Stomach (tissue), 9 donors: ENCODE measurements around the gene VPS9D1. TPM values are rescaled to one million over a fixed set of nuclear protein-coding genes. Genes with fewer than 3 reads are reported as not detected.

Experiments
- DNase-seq, 2 donors: peaks; one replicate each; pipeline versions ENCODE4 v3.0.0 to v3.0.0-alpha.2; 2013 to 2019
- H3K27ac ChIP-seq, 5 donors: fragments of 200-600 bp in 4 of 5; sonication (generic) in 4 of 5; one replicate each; pipeline ENCODE4 v1.5.1; 2013 to 2019; ENCODE audit warnings: mild to moderate bottlenecking in 1 of 5, moderate library complexity in 1 of 5
- H3K27me3 ChIP-seq, 3 donors: fragments of 200-600 bp; sonication (generic); one replicate each; pipeline ENCODE4 v1.5.1; 2017 to 2019; ENCODE audit warnings: mixed run types in 1 of 3
- H3K36me3 ChIP-seq, 4 donors: fragments of 200-600 bp; sonication (generic); 1 replicate in 3 of 4; 2 replicates in 1 of 4; pipeline ENCODE4 v1.5.1; 2016 to 2019
- H3K4me1 ChIP-seq, 4 donors: fragments of 200-600 bp; sonication (generic); one replicate each; pipeline ENCODE4 v1.5.1; 2016 to 2019
- H3K4me3 ChIP-seq, 4 donors: fragments of 200-600 bp; sonication (generic) in 3 of 4; one replicate each; pipeline ENCODE4 v1.5.1; 2016 to 2019; ENCODE audit warnings: mild to moderate bottlenecking in 1 of 4
- H3K9me3 ChIP-seq, 4 donors: fragments of 200-600 bp; sonication (generic); one replicate each; pipeline ENCODE4 v1.5.1; 2016 to 2019
- CTCF ChIP-seq, 7 experiments: fragments of 450-650 bp in 4 of 7; fragments of 200-600 bp in 3 of 7; sonication (generic) in 3 of 7; IDR thresholded peaks; one replicate each; pipeline ENCODE4 v1.5.1; 2016 to 2019; ENCODE audit warnings: antibody characterized with exemption in 7 of 7, control low read depth in 2 of 7, mild to moderate bottlenecking in 1 of 7
- EP300 ChIP-seq: sonication (generic); formaldehyde crosslinking; IDR thresholded peaks from one replicate; pipeline ENCODE4 v1.6.1; 2017; ENCODE audit warnings: antibody characterized with exemption
- POLR2A ChIP-seq, 4 donors: fragments of 450-650 bp; IDR thresholded peaks; one replicate each; pipeline ENCODE4 v1.6.1; 2016; ENCODE audit warnings: antibody characterized with exemption in 4 of 4, control low read depth in 2 of 4, mild to moderate bottlenecking in 1 of 4, moderate library complexity in 1 of 4
- POLR2AphosphoS5 ChIP-seq, 3 donors: sonication (generic); formaldehyde crosslinking; IDR thresholded peaks; one replicate each; pipeline ENCODE4 v1.6.1; 2016; ENCODE audit warnings: antibody characterized with exemption in 3 of 3
- WGBS, 5 donors: extraction: QIAGEN DNeasy Blood & Tissue Kit in 3 of 5; methylation state at CpG; one replicate each; pipeline versions ENCODE4 v1.1.5 to v1.1.7; 2013 to 2018; 5-methylcytosine and 5-hydroxymethylcytosine counted together
- intact Hi-C: fragments of 100-400 bp; cut with DNase I; formaldehyde crosslinking; loops from one replicate; pipeline ENCODE4 v1.15.1; 2023; ENCODE audit warnings: low total_unique reads
- polyA plus RNA-seq, 3 donors: library from polyadenylated mRNA; stranded (reverse); fragments of 200-250 nt; gene quantifications; one replicate each; pipeline ENCODE4 v1.2.3, GENCODE V29; 2013
- total RNA-seq, 5 donors: library from RNA; depleted of rRNA; stranded (reverse); fragments of >200 nt; gene quantifications; one replicate each; pipeline versions ENCODE4 v1.1.0 to v1.2.3, GENCODE V29; 2014 to 2016
- donor health status: healthy with polysubstance abuse.
- donor health status: Bipolar disorder and iron deficiency.
- donor health status: healthy.

Gene VPS9D1
- total and polyA plus RNA-seq, 8 donors, result 2.7 to 43.2 (median 8.8) TPM

DNA sequence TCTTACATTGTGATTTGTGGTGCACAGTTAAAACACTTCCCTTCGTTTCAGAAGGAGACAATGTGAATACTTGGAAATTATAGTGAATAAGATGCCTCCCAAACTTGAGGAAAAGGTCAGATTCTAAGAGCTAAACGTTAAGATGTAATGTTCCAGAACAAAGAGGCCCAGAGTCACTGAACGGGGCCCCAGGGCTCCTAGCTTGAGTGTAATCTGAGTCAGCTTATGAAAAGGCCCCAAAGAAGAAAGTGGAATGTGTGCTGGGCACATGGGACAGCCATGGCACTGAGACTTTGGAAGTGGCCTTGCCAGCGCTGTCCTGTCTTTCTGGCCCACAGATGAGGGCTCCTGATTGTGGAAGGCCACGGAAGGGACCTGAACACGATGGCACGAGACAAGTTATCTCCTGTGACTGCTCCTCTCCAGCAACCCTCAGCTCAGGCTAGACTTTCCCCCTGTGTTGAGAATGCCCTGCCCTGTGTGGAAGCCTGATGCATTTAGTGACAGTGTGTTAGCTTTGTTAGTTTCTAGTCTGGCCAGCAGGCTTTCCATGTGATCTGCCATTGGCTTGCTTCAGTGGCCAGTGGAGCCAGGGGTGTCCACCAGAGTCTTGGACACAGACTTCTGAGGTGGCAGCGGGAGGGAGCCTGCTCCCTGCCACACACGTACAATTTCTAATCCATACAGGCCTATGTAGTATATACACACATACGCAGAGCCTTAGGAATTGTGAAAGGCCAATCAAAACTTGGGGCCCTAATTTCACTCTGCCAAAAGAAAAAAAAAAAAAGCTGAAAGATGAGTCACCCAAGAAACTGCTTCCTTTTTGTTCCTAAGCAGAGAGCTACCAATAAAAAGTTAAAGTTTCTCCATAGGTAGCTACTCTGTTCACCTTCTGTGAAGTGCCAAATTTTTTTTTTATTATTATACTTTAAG lies 49.9 kb downstream of the VPS9D1 start:
- DNase-seq, result no peak
- intact Hi-C loops, result no loop called here
- no peaks in the 10 kb centered on the region for H3K4me1 ChIP-seq
- H3K36me3 ChIP-seq, result peaks cover 0 to 8% (median 0%) of the 10 kb centered on the region in 4 donors
- WGBS, 5 donors, result 75 to 82% (median 80%) methylated on average over 10 of the region's 10 CpGs
- no peaks in the 10 kb centered on the region for H3K27me3 ChIP-seq
- no peak for TF ChIP-seq CTCF (IDR thresholded peaks at IDR 0.05)
- TF ChIP-seq POLR2AphosphoS5 (IDR thresholded peaks at IDR 0.05), result no peak
- TF ChIP-seq POLR2A (IDR thresholded peaks at IDR 0.05), result no peak
- no peak for TF ChIP-seq EP300
- no peak overlapping the region for H3K27ac ChIP-seq
- H3K9me3 ChIP-seq, result no peaks in the 10 kb centered on the region
- no peak overlapping the region for H3K4me3 ChIP-seq

- Histone ChIP-seq H3K4me1 (no peaks in the 10 kb centered on the region), H3K36me3 (peaks cover 0 to 8% (median 0%) of the 10 kb centered on the region in 4 donors), H3K27ac (no peak overlapping the region), H3K4me3 (no peak overlapping the region), H3K9me3 (no peaks in the 10 kb centered on the region), H3K27me3 (no peaks in the 10 kb centered on the region)
- no peak for DNase-seq
- 79 to 93% (median 88%) methylated on average over 10 to 13 of the region's 13 CpGs for WGBS, 5 donors
- TF ChIP-seq POLR2AphosphoS5 (IDR thresholded peaks at IDR 0.05) (no peak), EP300 (no peak), CTCF (IDR thresholded peaks at IDR 0.05) (no peak), POLR2A (IDR thresholded peaks at IDR 0.05) (no peak)
- intact Hi-C loops, result no loop called here
These were observed 50.9 kb downstream of the VPS9D1 start for GRCh38 chr16:89669755-89670154.

- H3K4me3 ChIP-seq, result no peak overlapping the region
- DNase-seq, result no peak
- H3K27ac ChIP-seq, result no peak overlapping the region
These were observed 51.9 kb downstream of the VPS9D1 start for GRCh38 chr16:89668790-89669158.

DNA sequence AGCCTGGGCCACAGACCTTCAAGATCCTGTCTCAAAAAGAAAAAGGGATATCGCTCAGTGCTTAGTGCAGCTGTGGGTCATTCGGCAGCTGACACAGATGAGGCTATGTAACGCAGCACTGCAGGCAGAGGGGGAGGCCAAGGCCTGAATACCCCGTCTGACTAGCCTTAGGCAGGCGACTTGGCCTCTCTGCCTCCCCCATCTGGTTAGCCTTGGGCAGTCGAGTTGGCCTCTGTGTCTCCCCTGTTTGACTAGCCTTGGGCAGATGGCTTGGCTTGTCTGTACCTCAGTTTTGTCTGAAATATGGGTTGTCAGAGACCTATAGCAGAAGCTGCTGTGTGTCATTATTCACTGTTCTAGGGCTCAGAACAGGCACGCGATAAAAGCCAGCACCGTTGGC lies 53.1 kb downstream of the VPS9D1 start:
- intact Hi-C loops, result no loop called here
- 72 to 82% (median 78%) methylated on average over 8 to 9 of the region's 9 CpGs for WGBS, 5 donors
- Histone ChIP-seq H3K4me3 (no peak overlapping the region), H3K9me3 (no peaks in the 10 kb centered on the region), H3K27ac (no peak overlapping the region), H3K36me3 (peaks cover 0 to 25% (median 14%) of the 10 kb centered on the region in 4 donors), H3K4me1 (no peaks in the 10 kb centered on the region), H3K27me3 (no peaks in the 10 kb centered on the region)
- TF ChIP-seq EP300, result no peak
- no peak for TF ChIP-seq POLR2A (IDR thresholded peaks at IDR 0.05)
- no peak for TF ChIP-seq CTCF (IDR thresholded peaks at IDR 0.05)
- no peak for TF ChIP-seq POLR2AphosphoS5 (IDR thresholded peaks at IDR 0.05)
- no peak for DNase-seq

More at GRCh38 chr16:89668790-89669158, 51.9 kb downstream of the VPS9D1 start:
- H3K36me3 ChIP-seq, result peaks cover 0 to 13% (median 4%) of the 10 kb centered on the region in 4 donors
- no peak for TF ChIP-seq CTCF (IDR thresholded peaks at IDR 0.05)
- no peak for TF ChIP-seq POLR2A (IDR thresholded peaks at IDR 0.05)
- TF ChIP-seq EP300, result no peak
- TF ChIP-seq POLR2AphosphoS5 (IDR thresholded peaks at IDR 0.05), result no peak
- H3K9me3 ChIP-seq, result no peaks in the 10 kb centered on the region
- no peaks in the 10 kb centered on the region for H3K27me3 ChIP-seq
- no peaks in the 10 kb centered on the region for H3K4me1 ChIP-seq
- whole genome bisulfite sequencing, 5 donors, result 45 to 76% (median 74%) methylated on average over 5 of the region's 5 CpGs
- intact Hi-C loops, result no loop called here
